ENCODE results near the gene OARD1.
A peak's percentile ranks its signal among the peaks of the same experiment; 100 is the strongest.

The OARD1 gene

DNA sequence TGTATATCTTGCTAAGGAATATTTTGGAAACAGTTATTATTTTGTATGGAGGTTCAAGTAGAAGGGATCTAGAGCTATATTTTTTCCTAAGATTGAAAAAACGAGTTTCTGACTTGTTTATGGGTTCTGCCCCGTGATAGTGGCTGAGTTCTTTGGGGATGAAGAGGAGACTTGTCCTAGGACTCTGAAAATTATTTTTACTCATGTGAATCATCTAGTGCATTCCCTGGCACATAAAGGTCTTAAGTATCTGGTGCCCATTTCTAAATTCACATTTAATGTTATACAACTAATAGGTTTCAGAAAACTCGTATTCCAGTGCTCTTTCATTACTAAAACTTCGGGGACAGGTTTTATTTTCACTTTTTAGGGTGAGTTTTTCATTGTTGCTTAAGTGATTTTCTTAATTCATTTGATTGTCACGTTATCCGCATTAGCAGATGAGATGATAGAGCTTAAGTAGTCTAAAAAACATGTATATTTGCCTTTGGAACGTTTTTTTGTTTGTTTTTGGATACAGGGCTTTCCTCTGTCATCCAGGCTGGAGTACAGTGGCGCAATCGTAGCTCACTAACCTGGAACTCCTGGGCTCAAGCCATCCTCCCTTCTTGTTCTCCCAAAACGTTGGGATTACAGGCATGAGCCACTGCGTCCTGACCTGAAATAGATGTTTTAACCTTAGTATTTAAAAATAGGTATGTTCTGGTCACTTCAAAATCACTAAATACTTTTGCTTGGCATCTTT, 2.7 kb upstream of the OARD1 start:
- no peak for DNase-seq

DNA sequence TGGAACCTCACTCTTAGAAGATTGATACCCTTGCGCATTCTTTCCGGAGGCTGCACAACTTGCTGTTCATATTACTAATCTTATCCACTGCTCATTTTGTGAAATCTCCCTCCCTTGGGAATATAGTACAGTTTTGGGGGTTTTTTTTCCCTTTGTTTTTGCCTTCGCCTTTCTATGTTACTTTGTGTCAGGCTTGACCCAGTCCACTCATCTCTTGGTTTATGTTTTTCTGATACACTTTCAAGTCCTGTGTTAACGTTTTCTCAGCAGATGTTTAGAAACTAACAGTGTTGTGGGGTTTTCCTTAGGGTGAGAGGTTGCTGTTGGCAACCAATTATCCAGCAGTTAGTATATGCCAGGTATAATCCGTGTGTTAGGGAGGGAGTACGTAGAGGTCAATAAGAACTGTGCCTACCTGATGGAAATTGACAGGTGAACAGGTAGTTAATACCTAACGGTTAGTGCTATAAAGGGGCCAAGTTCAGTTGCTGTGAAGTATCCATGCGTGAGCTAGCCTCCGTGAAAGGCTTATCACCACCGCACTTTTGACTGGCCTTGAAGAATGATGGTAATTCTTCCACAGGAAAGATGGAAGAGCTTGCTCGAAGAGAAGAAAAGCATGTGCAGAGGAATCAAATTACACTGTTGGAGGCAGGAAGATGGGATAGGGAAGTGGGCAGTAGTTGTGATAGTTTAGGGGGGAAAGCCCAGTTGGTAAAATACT, 2.0 kb upstream of the OARD1 start:
- no peak for DNase-seq

DNA sequence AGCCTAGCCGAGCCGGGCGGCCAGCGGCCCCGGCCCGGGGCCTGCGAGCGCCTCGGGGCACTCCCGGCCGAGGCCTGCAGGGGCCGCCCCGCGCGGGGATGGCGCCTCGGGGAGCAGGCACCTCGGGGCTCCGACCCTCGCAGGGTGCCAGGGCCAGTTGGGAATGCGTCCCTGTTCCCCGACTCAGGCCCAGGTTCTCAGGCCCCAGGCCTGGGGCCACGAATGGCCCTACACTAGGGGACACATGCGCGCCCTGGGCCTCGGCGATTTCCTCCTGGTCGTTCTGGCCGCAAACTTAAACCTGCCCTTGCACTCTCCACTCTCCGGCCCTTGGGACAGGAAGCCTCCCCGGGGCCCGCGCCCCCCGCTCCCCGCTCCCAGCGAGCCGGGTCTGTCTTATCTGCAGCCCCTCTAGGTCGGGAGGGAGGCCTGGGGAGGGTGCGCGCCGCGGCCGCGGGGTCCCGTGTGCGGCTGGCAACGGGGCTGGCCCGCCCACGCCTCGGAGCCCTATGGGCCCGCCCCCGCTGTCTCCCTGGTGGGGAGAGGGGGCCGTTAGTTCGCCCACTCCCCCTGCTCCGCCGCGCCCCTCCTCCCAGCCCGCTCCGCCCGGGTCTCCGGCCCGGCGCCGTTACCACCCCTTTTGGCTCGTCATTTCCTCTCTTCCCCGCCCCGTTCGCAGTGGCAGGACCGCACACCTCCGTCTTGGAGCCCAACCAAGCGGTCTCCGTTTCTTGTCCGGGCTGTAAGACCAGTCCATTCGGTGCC, 1.2 kb upstream of the OARD1 start:
- peak; percentile 70 for DNase-seq

DNA sequence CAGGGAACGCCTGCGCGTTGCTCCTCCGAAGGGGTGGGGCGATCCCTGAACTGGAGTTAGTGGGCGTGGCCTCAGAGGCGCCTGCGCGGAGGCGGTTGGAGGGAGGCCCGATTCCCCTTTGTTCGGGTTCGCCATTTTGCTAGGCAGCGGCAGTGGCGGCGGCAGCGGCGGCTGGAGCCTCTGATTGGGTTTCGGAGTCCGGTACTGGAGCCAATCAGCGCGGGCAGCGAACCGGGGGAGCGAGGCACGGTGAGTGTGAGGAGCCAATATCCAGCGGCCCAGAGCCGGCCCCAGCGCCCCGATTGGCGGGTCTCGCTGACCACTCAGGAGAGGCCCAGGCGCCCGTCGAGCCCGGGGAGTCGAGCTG, 663 bp upstream of the OARD1 start, which contains the start of gene NFYA:
NFYA (plus strand) TSS at position 139 of the 367 bp plus-strand sequence. CDS start 6,116 bp downstream, outside the sequence.
- DNase-seq: peak; percentile 100

DNA sequence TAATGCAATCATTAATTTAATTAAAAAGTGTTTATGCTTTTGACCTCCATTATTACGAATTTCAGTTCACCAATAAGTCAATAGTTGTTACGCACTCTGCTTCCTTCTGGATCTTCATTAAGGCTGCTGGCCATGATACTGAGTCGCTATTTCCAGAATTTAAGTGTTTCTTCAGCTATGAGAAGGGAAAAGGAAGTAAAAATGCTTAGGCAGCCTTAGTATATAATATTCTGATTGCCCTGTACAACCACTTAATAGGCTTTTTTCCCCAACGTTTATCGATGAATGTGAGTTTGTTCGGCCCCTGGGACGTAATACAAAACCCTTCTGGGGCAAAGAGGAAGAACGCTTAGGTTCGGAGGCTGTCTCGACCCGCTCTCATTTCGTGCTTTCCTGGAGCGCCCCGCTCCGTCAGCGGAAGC, 644 bp downstream of the OARD1 start:
- no peak for DNase-seq

DNA sequence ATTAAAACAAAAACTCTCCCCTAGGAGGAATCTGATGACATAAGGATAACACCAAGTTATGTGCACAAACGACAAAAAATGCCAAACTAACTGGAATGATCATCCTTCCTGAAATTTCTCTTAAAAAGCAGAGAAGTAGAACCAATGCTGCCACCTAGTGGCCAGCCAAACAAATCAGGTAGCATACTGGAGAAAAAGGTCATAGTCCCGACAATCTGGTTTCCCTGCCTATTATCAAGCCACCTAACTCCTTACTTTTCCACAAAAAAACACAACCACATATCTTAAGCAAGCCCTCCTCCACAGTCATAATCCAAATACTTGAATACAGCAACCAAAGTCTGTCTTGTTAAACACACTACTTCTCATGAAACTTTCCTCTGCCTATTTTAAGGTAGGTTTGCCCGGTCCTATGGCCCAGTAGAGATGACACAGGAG, 5.3 kb downstream of the OARD1 start:
- peak; percentile 58 for DNase-seq

DNA sequence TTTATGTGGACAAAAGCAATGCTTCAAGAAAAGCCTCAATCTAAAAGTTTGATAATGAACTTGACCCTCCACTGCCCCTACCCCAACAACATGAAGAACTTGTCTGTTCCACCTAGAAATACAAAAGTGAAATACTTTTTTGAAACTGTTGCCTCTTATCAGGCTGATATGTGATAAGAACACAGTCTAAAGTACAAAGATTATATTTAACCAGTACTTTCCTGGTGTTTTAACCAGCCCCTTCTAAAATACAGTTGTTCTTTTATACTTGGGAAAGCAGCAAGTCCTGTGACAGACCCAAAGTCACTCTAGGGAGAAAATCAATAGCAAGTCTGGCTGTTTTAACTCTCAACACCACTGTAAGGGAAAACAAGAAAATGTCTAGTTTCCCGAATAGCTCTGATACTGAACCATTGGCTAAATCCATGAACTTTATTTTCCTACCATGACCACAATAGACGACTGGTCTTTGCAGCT, 6.6 kb downstream of the OARD1 start:
- no peak for DNase-seq

DNA sequence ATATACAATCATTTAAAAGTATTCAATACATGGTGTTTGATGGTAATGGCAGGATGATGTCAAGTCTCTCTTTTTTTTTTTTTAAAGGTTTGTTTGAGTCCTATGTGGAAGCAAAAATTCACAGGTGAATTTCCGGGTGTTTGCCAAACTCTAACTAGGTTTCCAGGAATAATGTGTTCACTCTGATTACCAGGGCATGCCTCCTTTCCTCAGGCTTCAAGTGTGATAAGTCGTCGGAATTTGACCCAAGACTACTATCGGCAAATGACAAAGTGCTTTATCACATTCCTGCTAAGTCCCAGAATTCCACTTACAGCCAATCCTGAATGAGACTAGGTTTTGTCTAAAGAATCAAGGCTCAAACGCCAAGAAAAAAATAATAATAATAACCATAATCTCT, 7.3 kb downstream of the OARD1 start:
- DNase-seq: no peak

DNA sequence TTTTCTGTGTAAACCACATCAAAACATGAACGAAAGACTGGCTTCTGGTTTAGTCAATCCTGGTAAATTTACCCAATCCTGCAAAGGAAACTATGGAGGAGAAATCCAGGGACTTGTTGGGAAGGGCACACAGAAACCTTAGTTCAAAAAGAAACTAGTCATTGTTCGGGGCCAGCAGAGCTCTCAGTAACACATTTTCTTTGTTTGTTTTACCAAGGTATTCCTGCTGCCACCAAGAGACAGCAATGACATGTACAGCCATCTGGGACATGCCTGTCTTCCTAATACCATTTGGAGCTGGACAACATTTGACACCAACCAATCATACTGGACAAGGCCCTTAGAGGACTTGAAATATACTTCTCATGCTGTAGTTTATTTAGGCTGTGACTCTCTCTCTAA, 8.3 kb downstream of the OARD1 start:
- DNase-seq: no peak

DNA sequence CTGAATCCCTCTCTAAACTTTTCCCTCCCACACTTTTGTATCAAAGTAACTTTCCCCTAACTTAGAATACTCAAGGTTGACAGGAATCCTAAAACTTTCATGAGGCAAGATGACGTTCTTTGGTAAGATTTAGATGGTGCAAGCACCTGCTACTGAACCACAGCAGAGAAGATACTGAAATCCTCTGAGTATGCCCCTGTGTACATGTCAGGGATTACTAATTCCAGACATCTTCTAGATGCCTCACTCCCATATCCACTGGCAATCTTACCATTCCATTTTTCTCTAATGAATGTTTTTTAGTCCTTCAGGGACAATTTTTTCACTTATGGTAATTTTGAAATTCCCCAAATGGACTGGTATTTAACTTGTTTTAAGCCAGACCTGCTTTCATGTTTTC, 10.1 kb downstream of the OARD1 start:
- DNase-seq: no peak

DNA sequence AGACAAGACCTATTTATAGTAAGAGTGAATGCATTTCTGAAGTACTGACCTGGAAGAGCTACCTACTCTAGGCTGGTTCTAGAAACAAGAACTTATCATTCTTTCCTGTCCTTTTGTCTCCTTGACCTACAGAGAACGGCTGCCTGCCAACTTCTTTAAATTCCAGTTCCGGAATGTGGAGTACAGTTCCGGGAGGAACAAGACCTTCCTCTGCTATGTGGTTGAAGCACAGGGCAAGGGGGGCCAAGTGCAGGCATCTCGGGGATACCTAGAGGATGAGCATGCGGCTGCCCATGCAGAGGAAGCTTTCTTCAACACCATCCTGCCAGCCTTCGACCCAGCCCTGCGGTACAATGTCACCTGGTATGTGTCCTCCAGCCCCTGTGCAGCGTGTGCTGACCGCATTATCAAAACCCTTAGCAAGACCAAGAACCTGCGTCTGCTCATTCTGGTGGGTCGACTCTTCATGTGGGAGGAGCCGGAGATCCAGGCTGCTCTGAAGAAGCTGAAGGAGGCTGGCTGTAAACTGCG, 10.9 kb downstream of the OARD1 start:
- DNase-seq: no peak

DNA sequence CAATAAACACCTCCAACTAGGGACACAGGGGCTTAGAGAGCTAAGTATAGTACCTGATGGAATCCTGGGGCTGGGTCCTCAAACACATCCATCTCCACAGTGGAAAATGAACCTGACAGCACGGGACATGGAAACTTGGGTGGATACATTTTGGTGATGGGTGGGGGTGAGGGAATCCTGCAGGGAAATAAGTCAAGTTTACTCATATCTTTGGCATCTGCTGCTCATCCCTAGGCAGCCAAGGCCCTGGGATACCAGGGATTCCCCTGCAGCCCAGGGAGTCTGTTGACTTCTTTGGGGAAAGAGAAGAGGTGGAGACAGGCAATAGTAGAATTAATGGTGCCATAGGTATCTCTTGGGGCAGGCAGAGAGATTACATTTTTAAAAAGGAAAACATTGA, 12.6 kb downstream of the OARD1 start:
- DNase-seq: no peak

DNA sequence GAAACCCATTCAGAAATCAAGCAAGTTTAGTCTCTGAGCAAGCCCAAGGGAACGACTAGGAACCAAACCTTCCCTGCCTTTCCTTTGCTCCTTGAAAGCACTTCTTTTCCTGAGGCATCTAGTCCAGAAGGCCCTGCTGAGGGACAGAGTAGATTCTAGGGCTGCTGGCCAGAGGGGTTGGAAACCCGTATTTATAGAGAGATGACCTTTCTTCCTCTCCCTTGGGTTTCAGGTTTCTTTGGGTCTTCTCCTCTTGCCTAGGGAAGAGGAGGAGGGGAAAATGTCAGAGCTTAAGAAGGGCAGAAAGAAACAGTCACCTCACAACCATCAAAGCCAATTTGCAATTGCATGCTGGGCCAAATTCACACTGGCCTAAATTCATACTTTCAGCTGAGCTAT, 13.4 kb downstream of the OARD1 start:
- DNase-seq: no peak

DNA sequence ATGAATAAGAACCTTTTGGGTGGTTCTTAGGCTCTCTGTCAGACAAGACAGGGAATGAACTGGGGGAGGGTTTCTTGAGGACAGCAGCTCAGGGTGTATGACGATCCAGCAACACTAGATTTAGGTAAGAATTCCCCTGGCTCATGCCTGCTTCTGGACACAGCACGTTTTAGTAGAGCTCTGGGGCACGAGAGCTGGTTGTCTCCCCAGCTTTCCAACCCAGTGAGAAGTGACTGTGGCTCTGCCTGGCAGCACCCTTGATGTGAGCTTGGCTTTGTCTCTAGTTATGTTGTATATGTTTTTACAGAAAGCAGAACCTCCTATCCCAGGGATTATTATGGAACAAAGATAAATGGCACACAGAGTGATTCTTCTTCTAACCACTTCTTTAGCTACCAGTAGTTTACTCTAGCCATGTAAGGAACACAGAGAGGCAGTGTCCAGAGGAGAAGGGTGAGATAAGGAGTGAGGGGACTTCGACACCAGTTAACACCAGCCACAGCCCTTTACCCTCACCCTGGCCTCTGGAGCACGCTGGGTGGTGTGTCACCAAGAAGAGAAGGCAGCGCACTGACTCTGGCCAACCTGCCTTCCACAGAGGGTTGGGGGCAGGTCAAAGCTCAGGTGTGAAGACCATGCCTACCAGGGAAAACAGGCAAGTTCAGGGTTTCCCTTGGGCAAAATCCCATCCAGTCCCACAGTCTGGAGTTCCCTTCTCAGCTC, 15.2 kb downstream of the OARD1 start:
- DNase-seq: no peak

DNA sequence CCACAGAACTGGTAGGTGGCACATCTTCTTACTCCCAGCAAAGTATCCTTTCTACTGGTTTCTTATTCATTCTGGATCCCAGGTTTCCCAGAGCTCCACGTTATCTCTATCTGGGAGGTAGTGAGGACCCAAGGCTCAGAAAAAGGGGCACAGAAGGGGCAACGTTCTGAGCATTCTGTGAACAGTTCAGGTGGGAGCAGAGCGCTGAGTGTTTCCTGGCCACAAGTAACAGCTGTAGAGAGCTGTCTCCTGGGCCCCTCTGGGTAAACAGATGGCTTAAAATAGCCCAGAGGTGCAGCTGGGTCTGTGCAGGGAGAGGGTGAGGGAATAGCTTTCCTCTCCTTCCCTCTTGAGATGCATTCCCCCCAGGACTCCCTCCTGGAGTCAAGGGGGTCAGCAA, 17.0 kb downstream of the OARD1 start:
- DNase-seq: no peak

DNA sequence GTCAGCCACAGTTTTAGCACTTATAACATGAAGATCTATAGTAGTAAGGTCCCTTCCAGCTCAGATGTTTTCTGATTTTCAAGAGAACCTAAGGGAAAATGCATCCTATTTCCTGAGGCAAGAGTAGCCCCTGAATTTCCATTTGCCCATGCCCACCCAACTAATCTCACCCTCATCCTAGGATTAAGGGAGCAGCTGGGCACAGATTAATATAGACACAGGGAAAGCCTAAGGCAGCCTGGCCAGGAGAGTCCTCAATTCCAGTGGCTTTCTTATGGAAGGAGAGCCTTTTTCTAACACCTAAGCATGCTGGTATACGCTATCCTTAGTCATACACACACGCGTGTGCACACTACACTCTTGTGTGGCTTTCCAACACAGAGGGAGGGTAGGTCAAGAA, 17.6 kb downstream of the OARD1 start:
- no peak for DNase-seq

DNA sequence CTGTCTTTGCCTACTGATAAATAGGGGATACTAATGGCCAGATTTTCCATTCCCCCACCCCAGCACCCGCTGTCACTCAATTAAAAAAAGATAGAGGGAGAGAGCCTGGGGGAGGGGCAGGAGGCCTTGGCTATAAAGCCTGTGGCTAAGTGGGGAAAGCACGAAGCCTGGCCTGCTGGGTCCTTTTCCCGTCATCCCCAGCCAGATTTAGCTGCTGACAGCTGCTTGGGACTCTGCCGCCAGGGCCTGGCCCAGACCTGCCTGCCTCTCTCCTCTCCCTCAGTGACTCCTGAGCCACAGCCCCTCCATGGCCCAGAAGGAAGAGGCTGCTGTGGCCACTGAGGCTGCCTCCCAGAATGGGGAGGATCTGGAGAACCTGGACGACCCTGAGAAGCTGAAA, 19.1 kb downstream of the OARD1 start, which contains the start of gene APOBEC2:
APOBEC2 (plus strand) TSS at position 162 of the 400 bp plus-strand sequence; CDS start at position 308, 146 bp downstream.
- no peak for DNase-seq

DNA sequence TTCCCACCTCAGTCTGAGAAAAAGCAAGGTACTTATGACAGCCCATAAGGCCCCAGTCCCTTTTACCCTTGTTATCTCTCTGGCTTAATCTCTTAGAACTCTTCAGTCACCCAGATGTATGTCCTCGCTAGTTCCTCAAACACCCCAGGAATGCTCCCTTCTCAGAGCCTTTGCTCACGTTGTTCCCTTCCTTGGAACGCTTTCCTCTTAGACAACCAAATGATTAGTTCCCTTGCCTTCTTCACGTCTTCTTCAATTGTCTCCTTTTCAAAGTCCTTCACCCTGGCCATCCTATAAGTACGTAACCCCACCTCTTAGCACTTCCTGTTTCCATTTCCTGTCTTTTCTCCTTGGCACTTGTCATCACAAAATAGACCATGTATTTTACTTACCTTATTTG, 20.3 kb downstream of the OARD1 start:
- DNase-seq: no peak

DNA sequence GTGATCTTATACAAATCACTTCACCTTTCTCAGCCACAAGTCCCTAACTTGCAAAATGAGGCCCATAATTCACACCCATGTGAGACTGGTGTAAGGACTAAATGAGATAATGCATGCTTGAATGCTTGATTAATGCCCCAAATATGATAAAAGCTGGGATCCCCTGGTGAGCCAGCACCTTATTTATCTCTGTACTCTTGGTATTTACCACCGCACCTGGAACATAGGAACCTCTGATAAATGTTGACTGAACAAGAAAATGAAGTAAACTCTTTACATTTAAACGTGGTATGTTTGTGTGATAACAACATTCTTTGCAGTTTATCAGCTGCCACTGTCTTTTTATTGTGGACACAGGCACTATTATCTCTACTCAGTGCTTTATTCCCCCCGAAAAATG, 21.6 kb downstream of the OARD1 start:
- no peak for DNase-seq

DNA sequence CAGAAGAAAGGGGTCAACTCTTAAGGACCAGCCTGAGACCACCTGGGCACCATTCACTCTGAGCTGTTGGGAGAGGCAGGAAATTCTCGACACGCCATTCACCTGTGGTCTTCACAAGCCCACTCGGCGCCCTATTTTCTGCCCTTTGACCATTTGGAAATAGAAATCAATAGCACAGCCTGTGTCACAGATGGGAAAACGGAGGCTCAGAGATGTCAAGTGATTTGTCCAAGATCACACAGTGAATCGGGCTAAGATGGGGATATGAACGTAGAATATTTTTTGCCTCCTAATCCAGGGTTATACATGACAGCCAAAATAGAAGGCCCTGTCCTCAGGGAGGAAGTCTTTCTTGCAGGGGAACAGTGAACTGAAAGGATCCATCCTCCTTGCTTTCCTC, 22.2 kb downstream of the OARD1 start:
- DNase-seq: no peak

DNA sequence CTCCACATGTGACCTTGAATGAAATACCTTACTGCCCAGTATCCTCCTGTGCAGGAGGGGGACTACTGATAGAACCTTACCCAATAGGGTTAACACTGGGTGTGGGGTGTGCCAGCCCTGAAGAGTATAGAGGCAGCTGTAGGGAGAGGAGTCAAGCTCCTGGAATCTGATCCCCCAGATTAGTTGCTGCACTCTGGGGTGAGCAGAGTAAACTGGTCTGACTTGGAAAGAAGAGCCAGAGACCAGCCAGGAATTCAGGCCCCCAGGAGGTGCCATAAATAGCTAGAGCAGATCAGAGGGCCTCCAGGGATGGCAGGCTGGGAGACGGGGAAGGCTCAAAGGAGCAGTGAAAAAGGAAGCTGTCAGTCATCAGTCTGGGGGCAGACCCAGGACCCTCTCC, 22.6 kb downstream of the OARD1 start:
- no peak for DNase-seq

All from effector CD8-positive, alpha-beta T cell (primary cell).